ENCODE results near the gene CDKL1.

GRCh38 chr14:50388256-50388931 lies 8.3 kb downstream of the CDKL1 start:
- TF ChIP-seq CTCF (conservative IDR thresholded peaks at IDR 0.05 in 1 of 2, IDR thresholded peaks at IDR 0.05 in 1 of 2; ENCODE audit: extremely low read depth in 1 of 2, insufficient read depth in 1 of 2, low read depth in 1 of 2, low read length in 2 of 2): no peak
- no peak for TF ChIP-seq EZH2 (IDR thresholded peaks at IDR 0.05; ENCODE audit: borderline replicate concordance, low read length)

All from mammary epithelial cell (primary cell).